ENCODE results near the gene DTNB. TPM values are rescaled to one million over a fixed set of nuclear protein-coding genes. Genes with fewer than 3 reads are reported as not detected.

Gene DTNB
- total and polyA plus RNA-seq, 2 donors (not counting 3 experiments of a cell fraction or from before 2014, with no cell fraction given) = 11.5 to 17.0 TPM

- Histone ChIP-seq H3K27me3 (ENCODE audit: control insufficient read depth in 2 of 2, insufficient read depth in 2 of 2, low read length in 2 of 2) (no peaks in the 10 kb centered on the region), H3K4me3 (replicated peaks in 1 of 3; ENCODE audit: insufficient read depth in 1 of 3, low read depth in 1 of 3, low read length in 3 of 3) (no peak overlapping the region), H3K4me1 (ENCODE audit: control insufficient read depth, extremely low read depth, insufficient read depth, low read length) (no peaks in the 10 kb centered on the region), H3K9me3 (replicated peaks; ENCODE audit: control insufficient read depth, insufficient read depth, low read length) (no peaks in the 10 kb centered on the region), H3K4me2 (ENCODE audit: insufficient read depth, low read length) (no peak overlapping the region), H3K9me1 (replicated peaks; ENCODE audit: control insufficient read depth, extremely low read depth, insufficient read depth, low read length) (no peaks in the 10 kb centered on the region), H3K27ac (ENCODE audit: insufficient read depth, low read depth, low read length) (no peak overlapping the region), H3K36me3 (ENCODE audit: control insufficient read depth in 2 of 2, extremely low read depth in 1 of 2, insufficient read depth in 2 of 2, low read length in 2 of 2) (no peaks in the 10 kb centered on the region), H4K20me1 (replicated peaks; ENCODE audit: control insufficient read depth, extremely low read depth, insufficient read depth, low read length) (no peaks in the 10 kb centered on the region), H3K9ac (replicated peaks; ENCODE audit: extremely low read depth, insufficient read depth, low read length) (no peak overlapping the region), H3K79me2 (ENCODE audit: control insufficient read depth, insufficient read depth, low read length) (no peaks in the 10 kb centered on the region), H2AFZ (ENCODE audit: low read depth, low read length) (no peak overlapping the region)
- no TSS peak for BruUV-seq (replicated peaks)
- DNase-seq (ENCODE audit: low read depth, low spot score) (no peak), FAIRE-seq (no peak)
- intact Hi-C loops (cut with micrococcal nuclease) (no loop called here), dilution Hi-C loops (cut with MboI; ENCODE audit: extremely low pct_ligation_motif_present, low sequenced_read_pairs) (no loop called here)
- ChIA-PET CTCF (no interaction called here), POLR2A (no interaction called here)
- TF ChIP-seq POLR2AphosphoS5 (IDR thresholded peaks at IDR 0.05; ENCODE audit: insufficient read depth, low read depth, low read length) (no peak), GATA2 (IDR thresholded peaks at IDR 0.05; ENCODE audit: insufficient read depth, insufficient read length, low read depth, low read length) (no peak), POLR2A (IDR thresholded peaks at IDR 0.05; ENCODE audit: low read depth, low read length) (no peak), FOS (IDR thresholded peaks at IDR 0.05; ENCODE audit: borderline replicate concordance, insufficient read depth, low read length) (no peak), MYC (IDR thresholded peaks at IDR 0.05; ENCODE audit: low read depth, low read length) (no peak), JUN (IDR thresholded peaks at IDR 0.05; ENCODE audit: borderline replicate concordance, insufficient read depth, insufficient read length, low read depth) (no peak), MAX (IDR thresholded peaks at IDR 0.05; ENCODE audit: insufficient read depth, insufficient read length) (no peak), EZH2 (IDR thresholded peaks at IDR 0.05; ENCODE audit: borderline replicate concordance, low read depth, low read length, severe bottlenecking) (no peak), CTCF (IDR thresholded peaks at IDR 0.05; ENCODE audit: extremely low read depth in 1 of 2, insufficient read depth in 1 of 2, low read depth in 1 of 2, low read length in 2 of 2) (no peak)
These were observed 256.7 kb downstream of the DTNB start for GRCh38 chr2:25416674-25417073.
